Fibroblast of lung (primary cell): Measurements from ENCODE around the gene CDKL5. TPM values are rescaled to one million over a fixed set of nuclear protein-coding genes. Genes with fewer than 3 reads are reported as not detected.
A peak's percentile ranks its signal among the peaks of the same experiment; 100 is the strongest.

Experiments
- DNase-seq, 2 donors: peaks; one replicate each; pipeline versions ENCODE4 v3.0.0 to v3.0.0-alpha.2; 2010; ENCODE audit warnings: low read depth in 2 of 2
- H2AFZ ChIP-seq: 2 replicates; pipeline ENCODE4 v1.5.1; 2012; ENCODE audit warnings: low read length, control low read depth, inconsistent platforms
- H3K27ac ChIP-seq: 2 replicates; pipeline ENCODE4 v1.5.1; 2011; ENCODE audit warnings: low read length, control low read depth; ENCODE audit not compliant: insufficient read depth
- H3K27me3 ChIP-seq: 2 replicates; pipeline ENCODE4 v1.5.1; 2011; ENCODE audit warnings: mild to moderate bottlenecking, low read length; ENCODE audit not compliant: control insufficient read depth, insufficient read depth
- H3K36me3 ChIP-seq: 2 replicates; pipeline ENCODE4 v1.5.1; 2011; ENCODE audit warnings: low read length; ENCODE audit not compliant: control insufficient read depth, insufficient read depth
- H3K4me1 ChIP-seq: 2 replicates; pipeline ENCODE4 v1.5.1; 2011; ENCODE audit warnings: low read length; ENCODE audit not compliant: control insufficient read depth, insufficient read depth; ENCODE audit errors: extremely low read depth
- H3K4me2 ChIP-seq: 2 replicates; pipeline ENCODE4 v1.5.1; 2011; ENCODE audit warnings: low read length, control low read depth; ENCODE audit not compliant: insufficient read depth; ENCODE audit errors: extremely low read depth
- H3K4me3 ChIP-seq, 4 experiments: fragments of 200-600 bp in 1 of 4; sonication (generic) in 1 of 4; replicated peaks in 1 of 4; 2 replicates each; pipeline ENCODE4 v1.5.1; 2011 to 2016; ENCODE audit warnings: low read length in 4 of 4, low read depth in 3 of 4, mild to moderate bottlenecking in 3 of 4, control low read depth in 2 of 4, inconsistent platforms in 1 of 4, mixed read lengths in 1 of 4; ENCODE audit not compliant: insufficient read depth in 1 of 4; ENCODE audit errors: control extremely low read depth in 1 of 4
- H3K79me2 ChIP-seq: 2 replicates; pipeline ENCODE4 v1.5.1; 2012; ENCODE audit warnings: mild to moderate bottlenecking, low read length, inconsistent platforms; ENCODE audit not compliant: control insufficient read depth, insufficient read depth
- H3K9ac ChIP-seq: 2 replicates; pipeline ENCODE4 v1.5.1; 2011; ENCODE audit warnings: mild to moderate bottlenecking, low read length, control low read depth; ENCODE audit not compliant: insufficient read depth
- H3K9me3 ChIP-seq: 2 replicates; pipeline ENCODE4 v1.5.1; 2012; ENCODE audit warnings: low read depth, low read length; ENCODE audit not compliant: control insufficient read depth, insufficient read depth
- H4K20me1 ChIP-seq: 2 replicates; pipeline ENCODE4 v1.5.1; 2011; ENCODE audit warnings: low read length; ENCODE audit not compliant: control insufficient read depth, insufficient read depth; ENCODE audit errors: extremely low read depth
- EZH2 ChIP-seq: IDR thresholded peaks from 2 replicates; pipeline ENCODE4 v1.5.1; 2012; ENCODE audit warnings: low read length, control low read depth, mild to moderate bottlenecking; ENCODE audit errors: missing control alignments
- polyA minus RNA-seq: library from RNA; depleted of rRNA, polyadenylated mRNA; stranded (reverse); fragments of >200 nt; gene quantifications from 2 replicates; pipeline ENCODE4 v1.2.3, GENCODE V29; 2011; ENCODE audit warnings: low replicate concordance
- polyA plus RNA-seq, 2 donors: library from polyadenylated mRNA; depleted of rRNA in 1 of 2; stranded (reverse) in 1 of 2; unstranded in 1 of 2; fragments of >200 nt; gene quantifications; 2 replicates each; pipeline ENCODE4 v1.2.1, GENCODE V29; 2011 to 2012; ENCODE audit warnings: missing spikeins in 1 of 2
- total RNA-seq: library from RNA; depleted of rRNA; stranded (reverse); fragments of >200 nt; gene quantifications from 2 replicates; pipeline ENCODE4 v1.2.1, GENCODE V29; 2014
- TF ChIP-seq, protein P1 (sequence below), 2 donors: IDR thresholded peaks in 1 of 2; conservative IDR thresholded peaks in 1 of 2; 1 replicate in 1 of 2; 2 replicates in 1 of 2; pipeline ENCODE4 v1.5.1; 2011 to 2012; ENCODE audit warnings: low read length in 2 of 2, control low read depth in 1 of 2, inconsistent platforms in 1 of 2, low read depth in 1 of 2, mild to moderate bottlenecking in 1 of 2

CDKL5 gene
- 2.8 and 5.0 TPM in 2 replicates for total RNA-seq
- polyA plus RNA-seq: 3.4 and 6.6 TPM in 2 replicates
- polyA plus RNA-seq (2012): 1.4 and 3.6 TPM in 2 replicates
- 3.8 and 6.4 TPM in 2 replicates for polyA minus RNA-seq

DNA sequence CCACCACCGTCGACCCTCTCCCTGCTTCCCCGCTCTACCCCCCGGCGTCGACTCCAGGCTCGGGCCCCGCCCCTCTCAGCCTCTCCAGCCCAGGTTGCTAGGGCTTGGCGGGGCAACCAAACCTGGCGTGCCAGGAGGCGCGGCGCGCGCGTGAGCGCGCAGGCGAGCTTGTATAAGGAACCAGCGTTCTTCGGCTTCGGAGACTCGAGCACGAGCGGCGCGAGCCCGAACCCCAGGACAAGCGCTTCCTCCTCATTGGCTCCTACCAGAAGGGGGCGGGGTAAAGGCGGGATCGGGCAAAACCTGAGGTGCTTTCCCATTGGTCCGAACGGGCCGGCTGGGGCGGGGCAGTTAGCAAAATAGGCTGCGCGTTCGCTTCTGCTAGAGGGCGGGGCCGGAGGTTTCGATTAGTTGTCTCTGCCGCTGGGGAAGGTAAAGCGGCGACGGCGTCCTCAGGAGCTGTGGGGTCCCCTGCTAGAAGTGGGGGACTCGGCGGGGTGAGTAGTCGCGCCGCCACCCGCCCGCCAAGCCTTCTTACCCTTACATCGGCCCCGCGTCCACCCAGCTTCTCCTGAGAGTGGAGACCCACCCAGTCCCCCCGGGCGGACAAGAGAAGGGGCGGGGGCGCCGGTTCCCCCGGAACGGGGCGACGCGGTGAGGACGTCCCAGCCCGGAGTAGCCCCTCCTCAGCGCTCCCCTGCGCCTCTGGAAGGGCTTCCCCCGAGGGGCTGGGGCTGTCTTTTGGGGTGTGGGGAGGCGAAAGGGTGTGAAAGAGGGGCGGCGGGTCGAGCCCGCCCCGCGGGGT lies at the start of gene CDKL5:
CDKL5 (plus strand) TSS at position 410 of the 805 bp plus-strand sequence. CDS start 81,489 bp downstream, outside the sequence.
- H3K4me3 ChIP-seq: peak within 1 kb of the TSS; percentile 59 to 81 (median 67)
- peak within 1 kb of the TSS; percentile 59 for H3K27ac ChIP-seq
- TF ChIP-seq EZH2: no peak
- TF ChIP-seq, protein P1, sequence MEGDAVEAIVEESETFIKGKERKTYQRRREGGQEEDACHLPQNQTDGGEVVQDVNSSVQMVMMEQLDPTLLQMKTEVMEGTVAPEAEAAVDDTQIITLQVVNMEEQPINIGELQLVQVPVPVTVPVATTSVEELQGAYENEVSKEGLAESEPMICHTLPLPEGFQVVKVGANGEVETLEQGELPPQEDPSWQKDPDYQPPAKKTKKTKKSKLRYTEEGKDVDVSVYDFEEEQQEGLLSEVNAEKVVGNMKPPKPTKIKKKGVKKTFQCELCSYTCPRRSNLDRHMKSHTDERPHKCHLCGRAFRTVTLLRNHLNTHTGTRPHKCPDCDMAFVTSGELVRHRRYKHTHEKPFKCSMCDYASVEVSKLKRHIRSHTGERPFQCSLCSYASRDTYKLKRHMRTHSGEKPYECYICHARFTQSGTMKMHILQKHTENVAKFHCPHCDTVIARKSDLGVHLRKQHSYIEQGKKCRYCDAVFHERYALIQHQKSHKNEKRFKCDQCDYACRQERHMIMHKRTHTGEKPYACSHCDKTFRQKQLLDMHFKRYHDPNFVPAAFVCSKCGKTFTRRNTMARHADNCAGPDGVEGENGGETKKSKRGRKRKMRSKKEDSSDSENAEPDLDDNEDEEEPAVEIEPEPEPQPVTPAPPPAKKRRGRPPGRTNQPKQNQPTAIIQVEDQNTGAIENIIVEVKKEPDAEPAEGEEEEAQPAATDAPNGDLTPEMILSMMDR (conservative IDR thresholded peaks at IDR 0.05 in 1 of 2, IDR thresholded peaks at IDR 0.05 in 1 of 2; ENCODE audit: low read depth in 1 of 2, low read length in 2 of 2): no peak
- no peaks in the 10 kb centered on the region for H3K79me2 ChIP-seq
- no peaks in the 10 kb centered on the region for H4K20me1 ChIP-seq
- H3K27me3 ChIP-seq: no peaks in the 10 kb centered on the region
- DNase-seq: peak; percentile 96
- peak within 1 kb of the TSS; percentile 79 for H3K4me2 ChIP-seq
- no peaks in the 10 kb centered on the region for H3K9me3 ChIP-seq
- no peaks in the 10 kb centered on the region for H3K4me1 ChIP-seq
- peak within 1 kb of the TSS; percentile 66 for H3K9ac ChIP-seq
- peak within 1 kb of the TSS; percentile 90 for H2AFZ ChIP-seq
- H3K36me3 ChIP-seq: no peaks in the 10 kb centered on the region

DNA sequence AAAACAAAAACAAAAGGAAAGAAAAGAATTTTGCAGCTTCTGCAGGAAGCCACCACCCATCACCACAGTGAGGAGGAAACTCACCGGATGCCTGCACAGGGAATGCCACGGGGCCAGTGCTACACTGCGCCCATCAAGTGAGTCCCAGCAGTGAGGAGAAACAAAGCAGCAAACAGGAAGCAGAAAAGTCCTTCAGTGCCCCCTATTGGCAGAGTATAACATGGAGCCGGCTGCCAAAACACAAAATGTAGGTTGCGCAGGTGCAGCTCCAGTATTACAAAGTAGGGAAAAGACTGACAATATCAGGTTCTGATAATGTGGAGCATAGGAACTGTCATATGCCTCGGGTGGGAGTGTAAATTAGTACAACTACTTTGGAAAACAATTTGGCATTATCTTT lies 47.6 kb upstream of the CDKL5 start:
- no peak overlapping the region for H3K4me2 ChIP-seq
- no peaks in the 10 kb centered on the region for H3K79me2 ChIP-seq
- no peak overlapping the region for H3K27ac ChIP-seq
- H3K4me3 ChIP-seq: no peak overlapping the region
- H3K4me1 ChIP-seq: no peaks in the 10 kb centered on the region
- no peaks in the 10 kb centered on the region for H3K9me3 ChIP-seq
- H3K9ac ChIP-seq: no peak overlapping the region
- no peaks in the 10 kb centered on the region for H3K27me3 ChIP-seq
- no peak for TF ChIP-seq EZH2
- TF ChIP-seq, protein P1 (conservative IDR thresholded peaks at IDR 0.05 in 1 of 2, IDR thresholded peaks at IDR 0.05 in 1 of 2; ENCODE audit: low read depth in 1 of 2, low read length in 2 of 2): peak; percentile 42 to 61
- H4K20me1 ChIP-seq: no peaks in the 10 kb centered on the region
- H3K36me3 ChIP-seq: no peaks in the 10 kb centered on the region
- no peak overlapping the region for H2AFZ ChIP-seq
- DNase-seq: peak in 1 of 2 donors; percentile 36

DNA sequence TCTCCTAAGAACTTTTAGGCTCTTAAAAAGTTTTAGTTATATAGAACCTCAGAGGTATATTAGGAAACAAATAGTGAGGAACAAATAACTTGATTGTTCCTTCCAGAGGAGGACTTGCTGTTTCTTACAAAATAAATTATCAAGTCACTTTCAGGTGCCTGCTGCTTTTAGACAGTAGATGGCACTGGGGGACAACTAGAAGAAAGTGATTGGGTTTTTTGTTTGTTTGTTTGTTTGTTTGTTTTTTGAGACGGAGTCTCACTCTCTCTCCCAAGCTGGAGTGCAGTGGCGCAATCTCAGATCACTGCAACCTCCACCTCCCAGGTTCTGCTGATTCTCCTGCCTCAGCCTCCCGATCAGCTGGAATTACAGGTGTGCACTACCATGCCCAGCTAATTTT lies 35.4 kb upstream of the CDKL5 start:
- no peak overlapping the region for H3K4me3 ChIP-seq
- H3K27me3 ChIP-seq: no peaks in the 10 kb centered on the region
- H3K79me2 ChIP-seq: no peaks in the 10 kb centered on the region
- no peaks in the 10 kb centered on the region for H4K20me1 ChIP-seq
- TF ChIP-seq, protein P1 (conservative IDR thresholded peaks at IDR 0.05 in 1 of 2, IDR thresholded peaks at IDR 0.05 in 1 of 2; ENCODE audit: low read depth in 1 of 2, low read length in 2 of 2): no peak
- no peak for TF ChIP-seq EZH2
- H2AFZ ChIP-seq: no peak overlapping the region
- no peaks in the 10 kb centered on the region for H3K36me3 ChIP-seq
- H3K27ac ChIP-seq: no peak overlapping the region
- H3K9me3 ChIP-seq: no peaks in the 10 kb centered on the region
- no peak overlapping the region for H3K9ac ChIP-seq
- DNase-seq: no peak
- no peak overlapping the region for H3K4me2 ChIP-seq
- H3K4me1 ChIP-seq: no peaks in the 10 kb centered on the region
